ENCODE data around the gene LMO2.

LMO2 gene

DNA sequence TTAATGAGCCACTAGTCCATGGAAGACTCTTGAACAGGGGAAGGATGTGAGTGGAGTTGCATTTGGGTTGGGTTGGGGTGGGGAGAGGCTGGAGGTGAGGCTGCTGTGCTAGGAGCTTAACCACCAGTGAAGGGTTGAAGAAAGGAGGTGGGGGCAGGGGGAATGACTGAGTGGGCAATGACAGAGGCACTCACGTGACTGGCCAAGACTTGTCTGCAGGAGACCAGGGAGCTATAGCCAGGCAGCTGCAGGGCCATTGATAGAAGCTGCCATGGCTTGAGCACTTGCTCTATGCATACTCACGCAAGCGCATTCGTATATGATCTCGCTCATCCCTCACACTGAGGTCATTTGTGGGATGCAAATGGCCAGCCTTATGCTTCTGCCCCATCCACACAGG lies 4.0 kb downstream of the LMO2 start:
- no peak for DNase-seq (ENCODE audit: low read depth)

DNA sequence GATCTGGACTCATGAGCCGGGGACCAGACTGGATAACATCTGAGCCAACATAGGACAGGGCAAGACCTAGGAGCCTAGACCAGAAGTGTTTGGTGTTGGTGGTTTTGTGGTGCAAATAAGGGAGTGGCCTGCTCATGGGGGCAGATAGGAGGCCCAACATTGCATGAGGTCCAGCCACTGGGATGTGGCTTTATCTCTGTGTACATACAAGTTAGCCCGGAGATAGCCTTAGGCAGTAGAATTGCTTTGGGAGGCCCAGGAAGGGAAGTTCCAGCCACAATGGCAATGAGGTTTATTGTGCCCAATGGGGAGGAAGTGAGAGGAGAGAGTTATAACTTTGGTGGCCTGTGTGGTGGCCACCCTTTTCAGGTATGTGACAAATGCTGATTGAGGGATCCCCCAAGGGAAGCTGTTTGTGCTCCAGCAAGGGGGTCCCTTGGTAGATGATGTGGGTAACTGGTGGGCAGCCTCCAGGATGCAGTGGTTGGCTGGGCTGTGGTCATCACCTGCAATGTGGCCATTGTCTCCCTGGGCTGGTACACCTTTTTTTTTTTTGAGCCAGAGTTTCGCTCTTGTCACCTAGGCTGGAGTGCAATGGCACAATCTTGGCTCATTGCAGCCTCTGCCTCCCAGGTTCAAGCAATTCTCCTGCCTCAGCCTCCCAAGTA lies 6.4 kb downstream of the LMO2 start:
- DNase-seq (ENCODE audit: low read depth): no peak

DNA sequence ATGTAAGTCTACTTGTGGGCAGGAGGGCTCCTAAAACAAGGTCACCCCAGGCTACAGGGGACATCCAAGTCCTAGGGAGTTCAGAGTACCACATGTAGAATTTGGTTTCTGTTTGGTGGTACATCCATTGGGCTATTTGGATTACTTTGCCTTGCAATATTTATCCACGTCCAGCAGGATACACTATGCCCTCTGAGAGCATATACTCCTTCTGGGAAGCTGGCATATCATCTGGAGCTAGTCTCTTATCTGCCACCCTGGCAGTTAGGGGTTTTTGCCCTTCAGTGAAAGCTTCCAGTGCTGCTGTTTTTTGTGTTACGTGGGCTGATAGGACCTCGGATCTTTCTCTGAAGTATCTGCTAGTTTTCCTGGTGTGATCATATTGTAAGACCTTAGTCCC lies 7.3 kb downstream of the LMO2 start:
- no peak for DNase-seq (ENCODE audit: low read depth)

DNA sequence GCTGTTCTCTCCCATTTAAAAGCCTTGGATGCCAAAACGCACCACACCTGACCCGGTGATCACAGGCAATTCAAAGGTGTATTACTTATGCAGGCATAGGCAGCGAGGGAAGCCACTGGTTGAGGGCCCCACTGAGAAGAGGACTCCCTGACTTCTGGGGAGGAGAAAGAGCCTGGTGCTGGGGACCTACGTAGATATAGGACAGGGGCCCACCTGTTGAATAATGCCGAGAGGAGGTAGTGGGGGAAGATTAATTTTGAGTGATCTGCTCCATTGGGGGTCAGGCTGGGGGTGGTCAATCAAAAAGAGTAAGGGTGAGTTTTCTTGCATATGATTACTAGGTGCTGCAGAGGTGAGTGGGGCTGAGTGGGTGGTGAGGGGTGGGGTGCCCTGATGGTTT lies 7.8 kb downstream of the LMO2 start:
- DNase-seq (ENCODE audit: low read depth): no peak

DNA sequence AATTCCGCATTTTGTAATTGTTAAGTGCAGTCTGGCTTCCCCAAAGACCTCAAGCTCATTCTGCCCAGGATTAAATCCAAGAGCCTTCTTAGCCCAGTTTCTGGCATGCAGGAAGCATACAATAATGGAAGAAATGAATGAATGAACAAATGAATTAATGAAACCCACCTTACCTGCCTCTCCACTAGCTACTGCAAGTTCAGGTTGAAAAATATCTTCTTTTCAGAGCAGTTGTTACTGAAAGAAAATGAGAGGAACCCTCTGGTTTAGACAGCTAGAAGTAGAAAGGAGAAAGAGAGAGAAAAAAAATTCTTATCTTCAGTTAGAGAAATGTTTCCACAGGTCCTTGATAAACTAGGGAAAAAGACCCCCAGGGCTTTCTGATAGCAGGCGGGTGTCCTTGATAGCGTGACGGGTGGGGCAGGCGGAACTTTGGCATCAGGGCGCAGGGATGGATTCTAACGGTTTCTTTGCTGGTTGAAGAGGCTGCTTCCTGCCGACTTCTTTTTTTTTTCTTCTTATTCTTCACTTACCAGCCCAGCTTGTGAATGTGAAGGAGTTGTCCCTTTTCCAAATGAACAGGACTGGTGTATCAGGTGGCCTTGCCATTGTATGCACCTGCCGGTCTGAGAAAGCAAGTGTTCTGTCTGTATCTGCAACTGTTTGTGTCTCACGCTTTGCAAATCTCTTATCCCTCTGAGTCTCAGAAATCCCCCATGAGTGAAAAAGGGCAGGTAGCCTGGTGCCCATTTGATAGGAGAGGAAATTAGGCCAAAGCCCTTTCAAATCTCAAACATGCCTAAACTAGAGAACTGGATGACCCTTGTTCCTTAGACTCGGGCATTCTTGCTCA lies 10.0 kb downstream of the LMO2 start:
- no peak for DNase-seq (ENCODE audit: low read depth)

DNA sequence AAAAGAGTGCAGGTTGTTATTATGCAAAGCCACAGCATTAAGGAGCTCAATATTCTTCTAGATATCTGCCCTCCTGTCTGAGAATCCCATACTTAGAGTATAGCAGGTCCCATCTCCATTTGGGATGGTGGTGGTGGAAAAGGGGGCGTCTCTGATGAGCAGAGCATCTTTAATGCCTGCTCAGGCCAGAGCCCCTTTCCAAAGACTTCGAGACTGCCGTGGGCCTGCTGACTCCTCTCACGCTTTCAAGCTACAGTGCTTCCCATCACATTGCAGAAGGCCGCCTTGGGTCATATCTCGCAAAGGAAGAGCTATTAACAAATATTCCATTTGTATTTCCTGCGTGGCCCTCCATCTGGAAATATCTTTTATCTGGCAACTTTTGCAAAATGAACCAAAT lies 10.9 kb downstream of the LMO2 start:
- DNase-seq (ENCODE audit: low read depth): no peak

DNA sequence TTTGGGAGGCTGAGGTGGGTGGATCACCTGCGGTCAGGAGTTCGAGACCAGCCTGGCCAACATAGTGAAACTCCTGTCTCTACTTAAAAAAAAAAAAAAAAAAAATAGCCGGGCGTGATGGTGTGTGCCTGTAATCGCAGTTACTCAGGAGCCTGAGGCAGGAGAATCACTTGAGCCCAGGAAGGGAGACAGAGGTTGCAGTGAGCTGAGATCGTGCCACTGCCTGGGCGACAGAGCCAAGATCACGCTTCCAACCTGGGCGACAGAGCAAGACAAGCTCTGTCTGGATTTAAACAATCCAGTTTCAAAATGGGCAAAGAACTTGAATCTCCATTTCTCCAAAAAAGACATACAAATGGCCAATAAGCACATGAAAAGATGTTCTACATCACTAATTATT lies 12.5 kb downstream of the LMO2 start:
- DNase-seq (ENCODE audit: low read depth): no peak

DNA sequence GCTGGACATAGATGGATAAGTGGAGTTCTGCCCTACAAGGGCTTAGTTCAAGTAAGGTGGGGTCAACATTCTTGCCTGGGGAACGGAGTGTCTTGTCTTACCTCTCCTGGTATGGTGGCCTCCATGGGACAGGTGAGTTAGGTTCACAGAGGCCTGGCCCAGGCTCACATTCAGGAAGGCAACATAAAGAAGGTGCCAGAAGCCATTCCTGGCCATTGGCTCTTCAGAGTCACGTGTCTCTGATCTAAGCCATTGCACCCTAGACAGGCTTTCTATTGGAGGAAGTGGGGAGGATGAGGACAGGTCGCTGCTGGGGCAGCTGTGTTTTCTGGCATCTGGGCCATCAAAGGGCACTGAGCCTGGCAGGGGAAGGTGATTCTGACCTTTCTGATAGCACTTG lies 14.8 kb downstream of the LMO2 start:
- no peak for DNase-seq (ENCODE audit: low read depth)

DNA sequence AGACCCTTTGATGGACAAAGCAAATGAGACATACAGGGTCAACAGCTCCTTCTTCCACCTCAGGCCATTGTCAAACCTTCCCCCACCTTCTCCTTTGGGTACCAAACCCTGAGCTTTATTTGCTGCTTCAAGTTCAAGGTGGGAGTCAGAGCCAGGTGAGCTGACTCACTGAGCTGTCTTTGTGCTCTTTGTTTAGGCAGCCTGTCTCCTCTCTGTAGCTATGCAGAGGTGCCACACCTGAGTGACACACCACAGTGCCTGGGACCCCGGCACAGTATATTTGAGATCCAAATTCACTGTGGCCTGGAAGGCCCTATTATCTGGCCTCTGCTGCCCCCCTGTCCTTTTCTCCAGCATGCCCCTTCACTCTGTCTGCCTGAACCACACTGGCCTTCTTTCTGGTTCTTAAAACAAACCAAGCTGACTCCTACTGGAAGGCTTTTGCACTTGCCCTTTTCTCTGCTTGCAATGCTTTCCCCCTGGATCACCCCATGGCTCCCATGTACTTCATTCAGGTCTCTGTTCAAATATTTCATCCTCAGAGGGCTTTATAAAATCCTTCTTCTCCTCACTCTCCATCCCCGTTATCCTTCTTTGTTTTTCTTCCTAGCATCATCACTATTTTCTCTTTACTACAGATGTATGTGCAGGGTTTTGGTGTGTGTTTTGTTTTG lies 16.1 kb downstream of the LMO2 start:
- DNase-seq (ENCODE audit: low read depth): no peak

DNA sequence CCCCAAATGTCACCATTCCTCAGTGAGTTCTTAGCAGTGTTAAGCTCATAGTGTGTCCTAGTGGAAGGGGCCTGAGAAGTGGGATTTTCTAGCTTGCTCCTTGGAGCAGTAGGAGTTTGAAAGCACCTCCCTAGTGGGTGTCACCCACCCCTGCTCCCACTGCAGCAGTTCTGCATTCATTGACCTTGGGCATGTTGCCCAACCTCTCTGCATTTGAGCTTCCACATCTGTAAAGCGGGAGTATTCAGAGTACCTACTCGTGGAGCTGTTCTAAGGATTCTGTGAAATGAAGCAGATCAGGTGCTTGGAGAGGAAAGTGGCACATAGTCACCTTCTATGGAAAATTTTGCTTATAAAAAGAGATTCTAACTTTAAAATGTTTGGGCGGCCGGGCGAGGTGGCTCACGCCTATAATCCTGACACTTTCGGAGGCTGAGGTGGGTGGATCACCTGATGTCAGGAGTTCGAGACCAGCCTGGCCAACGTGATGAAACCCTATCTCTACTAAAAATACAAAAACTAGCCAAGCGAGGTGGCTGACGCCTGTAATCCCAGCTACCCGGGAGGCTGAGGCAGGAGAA lies 16.9 kb downstream of the LMO2 start:
- no peak for DNase-seq (ENCODE audit: low read depth)

DNA sequence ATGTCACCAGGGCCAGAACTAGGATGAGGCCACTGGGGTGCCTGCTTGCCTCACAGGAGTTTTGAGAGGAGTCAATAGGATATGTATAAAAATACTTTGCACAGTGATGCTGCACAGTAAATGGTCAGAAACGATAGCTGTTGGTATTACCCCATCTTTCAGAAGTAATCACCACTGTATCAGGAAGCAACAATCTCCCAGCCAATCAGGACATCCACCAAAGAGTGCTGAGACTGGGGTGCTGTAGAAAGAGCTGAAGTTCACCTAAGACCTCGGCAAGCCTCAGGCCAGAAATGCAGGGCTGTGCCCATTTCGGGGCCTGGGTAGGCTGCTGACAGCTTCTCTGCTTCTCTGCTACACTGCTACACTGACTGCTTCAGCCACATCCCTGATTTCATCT lies 17.4 kb downstream of the LMO2 start:
- no peak for DNase-seq (ENCODE audit: low read depth)

DNA sequence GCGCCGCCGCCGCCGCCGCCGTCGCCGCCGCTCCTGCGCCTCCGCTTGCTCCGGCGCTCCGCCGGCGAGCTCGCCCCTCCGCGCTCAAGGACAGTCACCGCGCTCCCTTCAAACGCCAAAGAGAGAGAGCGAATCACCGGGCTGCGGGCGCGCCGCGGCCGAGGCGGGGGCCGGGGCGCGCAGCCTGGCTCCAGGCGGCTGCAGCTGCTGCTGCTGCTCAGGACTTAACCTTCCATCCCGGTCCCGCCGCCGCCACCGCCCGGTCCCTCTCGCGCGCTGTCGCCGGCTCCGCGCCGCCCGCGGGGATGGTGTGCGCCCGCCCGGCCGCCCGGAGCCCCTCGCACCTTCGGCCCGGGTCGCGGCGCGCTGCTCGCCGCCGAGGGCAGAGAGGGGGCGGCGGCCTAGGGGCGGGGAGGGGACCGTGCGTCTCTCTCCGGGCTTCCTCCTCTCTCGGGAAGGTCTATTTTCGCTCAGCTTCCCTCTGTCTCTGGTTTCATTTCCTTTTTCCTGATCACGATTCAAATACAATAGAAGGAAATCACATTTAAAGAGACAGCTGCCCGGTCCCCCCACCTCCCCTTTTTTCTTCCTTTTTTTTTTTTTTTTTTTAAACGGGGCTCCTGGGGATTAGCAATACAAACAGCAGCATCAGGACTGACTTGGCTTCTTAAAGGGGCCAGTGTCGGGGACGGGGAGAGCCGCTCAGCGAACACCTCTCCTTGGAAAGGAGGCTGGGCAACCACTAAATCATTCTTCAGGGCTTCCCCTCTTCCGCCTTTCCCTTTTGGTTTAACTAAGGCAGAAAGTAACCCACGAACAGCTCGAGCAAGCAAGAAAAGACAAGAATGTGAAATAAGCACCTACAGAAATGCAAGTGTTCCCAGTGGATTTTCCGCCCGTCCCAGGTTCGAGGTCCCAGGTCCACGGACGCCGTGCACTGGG lies 22.1 kb downstream of the LMO2 start:
- no peak for DNase-seq (ENCODE audit: low read depth)

DNA sequence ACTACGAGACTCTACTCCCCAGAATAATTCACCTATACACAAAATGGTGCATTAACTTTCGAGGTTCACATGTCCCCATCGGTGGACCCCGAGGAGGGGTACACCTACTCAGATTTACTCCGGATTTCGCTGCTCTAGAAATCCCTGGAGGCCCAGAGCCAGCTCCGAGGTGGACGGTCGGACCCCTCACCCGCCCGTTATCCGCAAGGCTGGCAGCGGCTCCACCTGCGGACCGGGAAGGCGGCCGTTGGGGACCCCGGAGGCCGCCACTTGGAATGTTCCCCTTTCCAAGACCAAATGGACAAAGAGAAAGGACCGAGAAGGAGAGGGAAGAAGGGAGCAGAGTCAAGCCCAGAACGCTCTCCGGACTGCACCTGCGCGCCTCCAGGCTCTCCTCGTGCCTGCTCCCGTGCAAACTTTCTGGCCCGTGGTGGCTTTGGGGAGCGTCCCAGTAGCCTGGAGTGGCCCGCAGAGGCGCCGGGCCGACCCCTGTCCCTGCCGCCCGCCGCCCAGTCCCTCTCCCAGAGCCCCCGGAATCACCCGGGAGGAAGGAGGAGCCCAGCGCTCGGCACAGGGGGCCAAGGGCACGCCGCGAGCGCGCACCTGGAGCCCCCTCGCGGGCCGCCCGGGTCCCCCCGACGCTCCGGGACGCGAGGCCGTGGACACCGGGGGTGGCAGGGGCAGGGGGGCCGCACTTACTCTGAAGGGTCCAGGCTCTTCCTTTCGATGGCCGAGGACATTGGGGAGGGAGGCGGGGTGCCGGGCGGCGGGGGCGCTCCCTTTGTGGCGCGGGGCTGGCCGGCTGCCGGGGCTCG lies 23.0 kb downstream of the LMO2 start:
- DNase-seq (ENCODE audit: low read depth): no peak

DNA sequence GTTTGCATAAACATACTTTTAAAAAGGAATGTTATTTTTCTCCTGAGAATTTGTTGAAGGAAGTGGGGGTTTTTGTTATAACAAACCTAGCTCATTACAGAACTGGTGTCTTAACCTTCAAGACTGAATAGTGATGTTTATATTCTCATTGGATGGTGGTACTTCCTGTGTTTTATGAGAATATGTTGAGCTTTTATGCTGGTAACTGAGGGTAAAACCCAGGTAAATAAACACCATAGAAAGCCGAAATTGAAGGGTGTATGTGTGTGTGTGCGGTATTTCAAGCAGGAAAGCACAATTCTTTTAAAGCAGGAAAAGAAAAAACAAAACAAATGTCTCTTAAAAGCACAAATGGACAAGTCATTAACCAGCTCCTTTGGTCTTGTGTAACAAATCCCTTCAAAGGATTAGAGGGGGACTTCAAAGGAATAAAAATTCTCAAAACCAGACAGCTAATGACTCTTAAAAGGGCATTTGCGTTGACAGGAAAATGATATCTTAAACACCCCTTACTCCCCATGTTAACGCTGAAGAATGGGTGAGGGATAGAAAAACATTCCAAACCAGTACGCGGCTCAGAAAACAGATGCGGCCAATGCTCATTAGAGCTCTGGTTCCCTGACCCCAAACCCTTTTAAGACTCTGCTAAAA lies 23.8 kb downstream of the LMO2 start:
- DNase-seq (ENCODE audit: low read depth): no peak

DNA sequence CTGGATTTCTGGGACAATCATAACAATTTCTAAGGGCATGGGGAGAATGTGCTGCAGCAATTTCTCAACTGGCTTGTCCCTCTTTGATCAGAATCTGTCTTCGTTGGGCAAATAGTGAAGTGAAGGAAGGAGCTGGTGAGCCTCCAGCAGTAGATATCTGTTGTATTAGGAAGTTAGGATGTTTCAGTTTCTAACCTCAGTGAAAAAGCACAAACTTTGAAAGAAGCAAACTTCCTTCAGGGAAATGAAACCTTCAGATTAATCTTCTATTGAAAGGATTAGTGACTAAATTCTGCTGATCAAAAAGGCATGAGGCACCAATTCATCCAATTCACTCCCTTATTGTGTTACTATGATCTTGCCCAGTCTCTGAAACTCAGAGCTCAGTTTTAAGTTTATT lies 24.3 kb downstream of the LMO2 start:
- DNase-seq (ENCODE audit: low read depth): no peak

DNA sequence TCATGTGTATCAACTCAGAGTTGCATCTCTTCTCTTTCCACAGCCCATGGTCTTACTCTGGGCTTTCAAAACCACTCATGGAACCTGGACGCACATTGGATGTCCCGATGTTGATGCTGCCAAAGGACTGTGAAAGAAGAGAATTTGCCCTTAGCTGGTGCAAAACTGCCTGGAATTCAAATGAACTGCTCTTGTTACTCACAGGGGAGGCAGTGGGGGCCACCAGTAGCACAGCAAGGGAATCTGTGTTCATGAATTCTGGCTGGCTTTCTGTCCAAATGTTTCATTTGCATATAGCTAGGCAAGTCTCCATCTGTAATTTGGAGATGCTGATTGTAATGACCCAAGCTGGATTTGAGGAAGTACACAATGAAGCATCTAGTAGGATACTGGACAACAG lies 24.9 kb downstream of the LMO2 start:
- no peak for DNase-seq (ENCODE audit: low read depth)

DNA sequence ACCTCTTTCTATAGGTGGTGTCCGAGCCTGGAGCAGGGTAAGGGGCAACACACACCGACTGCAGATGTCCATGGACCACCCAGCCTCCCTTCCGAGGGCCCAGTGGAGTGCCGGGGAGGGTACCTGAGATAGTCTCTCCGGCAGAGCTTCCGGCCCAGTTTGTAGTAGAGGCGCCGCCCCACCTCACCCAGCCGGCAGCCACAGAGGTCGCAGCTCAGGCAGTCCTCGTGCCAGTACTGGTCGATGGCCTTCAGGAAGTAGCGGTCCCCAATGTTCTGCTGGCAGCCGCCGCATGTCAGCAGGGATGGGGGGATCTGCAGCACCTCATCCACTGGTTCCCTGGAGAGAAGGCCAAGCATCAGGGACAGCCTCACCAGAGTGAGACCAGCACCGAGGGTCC lies 27.4 kb downstream of the LMO2 start:
- DNase-seq (ENCODE audit: low read depth): no peak

DNA sequence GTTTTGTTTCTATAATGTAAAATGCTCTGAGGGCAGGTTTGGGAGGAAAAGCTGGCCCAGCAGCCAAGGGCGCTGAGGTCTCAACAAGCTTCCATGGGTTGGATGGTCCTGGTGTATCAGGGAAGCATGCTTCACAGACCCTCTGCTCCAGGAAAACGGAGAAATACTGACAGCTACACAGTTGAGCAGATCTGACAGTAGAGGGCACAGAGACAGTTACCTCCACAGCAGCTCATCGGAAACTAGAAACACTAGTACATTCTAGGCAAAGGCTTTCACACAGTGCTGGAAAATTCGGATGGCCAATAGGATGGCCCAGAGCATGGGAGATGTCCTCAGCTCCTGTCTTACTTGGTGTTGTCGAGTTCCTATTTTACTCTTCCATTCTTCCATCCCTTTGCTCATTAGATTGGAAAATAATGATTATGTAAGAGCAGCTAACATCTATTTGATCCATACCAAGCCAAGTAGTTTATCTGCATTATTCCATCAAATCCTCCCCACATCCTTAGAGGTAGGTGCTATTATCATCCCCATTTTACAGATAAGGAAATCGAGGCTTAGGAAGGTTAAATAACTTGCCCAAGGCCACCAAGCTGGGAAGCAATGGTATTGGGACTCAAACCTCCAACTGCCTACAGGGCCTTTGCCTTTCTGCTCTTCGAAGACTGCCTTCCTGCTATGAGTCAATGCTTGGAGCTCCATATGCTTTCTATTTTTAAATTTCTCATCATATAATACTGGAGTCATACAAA lies 28.3 kb downstream of the LMO2 start:
- no peak for DNase-seq (ENCODE audit: low read depth)

DNA sequence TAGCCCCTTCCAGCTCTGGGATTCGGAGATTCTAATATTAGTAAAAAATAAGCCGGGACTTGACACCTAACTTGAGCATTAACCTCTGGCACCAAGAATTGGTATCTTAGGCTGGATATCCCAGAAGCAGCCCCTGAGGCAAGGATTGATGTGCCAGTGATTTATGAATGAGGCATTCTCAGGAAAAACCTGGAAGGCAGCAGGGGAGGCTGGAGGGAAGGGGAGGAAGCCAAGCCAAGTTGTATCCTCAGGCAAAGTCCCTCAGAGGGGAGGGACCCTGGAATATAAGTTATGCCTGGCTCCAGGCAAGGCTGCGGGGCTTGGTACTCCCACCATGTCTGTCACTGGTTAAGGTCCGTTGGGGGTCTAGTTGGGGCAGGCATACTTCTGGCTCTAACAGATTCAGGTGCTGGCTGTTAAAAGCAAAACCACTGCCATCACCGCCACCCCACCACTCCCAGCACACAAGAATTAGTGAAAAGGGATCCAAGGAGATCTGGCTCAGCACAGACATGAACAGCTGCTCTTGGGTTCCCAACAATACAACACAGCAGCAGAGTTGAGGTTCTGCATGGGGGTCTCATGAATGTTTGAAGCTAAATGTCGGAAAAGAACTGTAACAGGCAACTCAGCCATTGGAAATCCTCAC lies 29.8 kb downstream of the LMO2 start:
- no peak for DNase-seq (ENCODE audit: low read depth)
